ENCODE results near the gene CNTNAP5.

CNTNAP5 gene

DNA sequence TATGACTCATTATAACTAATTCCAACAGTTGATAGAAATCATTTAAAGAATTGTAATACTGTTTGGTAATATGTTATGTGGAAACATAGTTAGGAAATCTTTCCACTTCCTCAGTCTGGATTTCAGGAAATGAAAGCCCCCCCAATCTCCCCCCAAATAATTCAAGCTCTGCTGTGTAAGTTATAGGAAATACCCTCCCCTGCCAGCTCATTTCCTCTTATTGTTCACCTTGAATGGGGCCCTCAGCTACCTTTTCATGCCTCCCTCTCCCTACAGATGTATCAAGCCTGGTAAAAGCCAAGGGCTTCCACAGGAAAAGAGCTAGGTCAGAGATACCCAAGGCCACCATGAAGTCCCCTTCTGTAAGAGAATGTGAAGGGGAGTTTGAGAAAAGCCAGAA is 155.5 kb downstream of the CNTNAP5 start:
- H3K36me3 ChIP-seq (ENCODE audit: insufficient read depth, low read length) = no peaks in the 10 kb centered on the region
- H2AFZ ChIP-seq (ENCODE audit: low read depth, low read length) = no peak overlapping the region
- no peaks in the 10 kb centered on the region for H3K9me3 ChIP-seq (ENCODE audit: low read length)
- no peaks in the 10 kb centered on the region for H3K4me1 ChIP-seq (ENCODE audit: insufficient read depth, low read length)
- no peaks in the 10 kb centered on the region for H3K27me3 ChIP-seq (ENCODE audit: insufficient read depth, low read length)
- H3K4me3 ChIP-seq (ENCODE audit: low read length) = no peak overlapping the region

DNA sequence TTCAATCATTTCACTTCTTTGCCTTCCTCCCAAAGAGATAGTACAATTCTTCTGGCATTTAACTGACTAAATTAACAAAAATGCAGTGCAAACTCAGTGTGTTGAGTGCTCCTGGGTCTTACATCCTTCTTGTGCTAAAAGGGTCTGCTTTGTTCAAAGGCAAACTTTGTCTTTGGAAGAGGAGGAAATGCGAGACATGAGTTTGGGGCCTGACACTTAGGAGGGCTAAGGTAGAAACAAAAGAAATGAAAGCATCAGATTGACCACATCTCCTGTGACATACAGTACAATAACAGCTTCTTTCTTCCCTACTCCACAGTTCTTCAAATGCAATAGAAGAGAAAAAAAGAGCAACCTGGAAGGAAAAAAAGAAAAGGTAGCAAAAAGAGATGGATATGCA is 161.7 kb downstream of the CNTNAP5 start:
- H3K4me3 ChIP-seq (ENCODE audit: low read length) = no peak overlapping the region
- no peaks in the 10 kb centered on the region for H3K4me1 ChIP-seq (ENCODE audit: insufficient read depth, low read length)
- H3K27me3 ChIP-seq (ENCODE audit: insufficient read depth, low read length) = no peaks in the 10 kb centered on the region
- H3K36me3 ChIP-seq (ENCODE audit: insufficient read depth, low read length) = no peaks in the 10 kb centered on the region
- H3K9me3 ChIP-seq (ENCODE audit: low read length) = no peaks in the 10 kb centered on the region
- no peak overlapping the region for H2AFZ ChIP-seq (ENCODE audit: low read depth, low read length)

DNA sequence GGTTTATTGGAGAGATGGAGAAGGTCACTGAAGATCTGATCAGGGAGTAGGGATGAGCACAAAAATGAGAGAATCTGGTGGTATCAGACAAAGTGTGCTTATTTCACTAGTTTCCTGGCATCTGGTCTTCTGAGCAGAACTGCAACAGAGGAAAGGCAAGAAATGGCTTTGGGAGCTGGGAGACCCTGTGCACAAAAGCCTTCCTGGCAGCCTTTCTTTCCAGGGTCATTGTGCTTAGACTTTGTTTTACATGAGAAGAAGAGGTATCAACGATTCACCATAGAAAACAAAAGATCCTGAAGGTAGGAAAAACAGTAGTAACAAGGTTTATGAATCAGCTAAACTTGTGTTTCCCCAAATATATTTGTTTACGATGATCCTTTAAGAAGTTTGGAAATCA is 162.9 kb downstream of the CNTNAP5 start:
- no peaks in the 10 kb centered on the region for H3K27me3 ChIP-seq (ENCODE audit: insufficient read depth, low read length)
- H3K9me3 ChIP-seq (ENCODE audit: low read length) = no peaks in the 10 kb centered on the region
- no peak overlapping the region for H2AFZ ChIP-seq (ENCODE audit: low read depth, low read length)
- H3K4me3 ChIP-seq (ENCODE audit: low read length) = no peak overlapping the region
- H3K36me3 ChIP-seq (ENCODE audit: insufficient read depth, low read length) = no peaks in the 10 kb centered on the region
- no peaks in the 10 kb centered on the region for H3K4me1 ChIP-seq (ENCODE audit: insufficient read depth, low read length)

DNA sequence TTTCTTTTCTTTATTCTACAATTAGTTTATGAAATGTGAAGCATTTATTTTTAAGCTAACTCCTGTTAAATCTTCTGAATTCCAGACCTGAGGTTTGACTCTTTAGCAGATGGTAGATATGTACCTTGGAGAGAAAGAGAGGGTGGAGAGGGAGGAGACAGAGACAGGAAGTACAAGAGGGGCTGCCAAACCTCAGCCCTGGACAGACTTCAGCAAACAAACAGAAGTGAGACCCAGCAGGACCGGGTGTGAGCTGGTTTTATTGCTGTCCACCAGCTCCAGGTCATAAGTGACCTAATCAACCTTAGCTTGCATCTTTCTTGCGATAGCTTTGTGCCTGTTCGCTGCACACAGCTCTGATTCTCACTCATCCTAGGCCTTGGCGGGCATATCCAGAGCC is 168.6 kb downstream of the CNTNAP5 start:
- Histone ChIP-seq H2AFZ (ENCODE audit: low read depth, low read length) (no peak overlapping the region), H3K4me3 (ENCODE audit: low read length) (no peak overlapping the region), H3K36me3 (ENCODE audit: insufficient read depth, low read length) (no peaks in the 10 kb centered on the region), H3K9me3 (ENCODE audit: low read length) (no peaks in the 10 kb centered on the region), H3K4me1 (ENCODE audit: insufficient read depth, low read length) (no peaks in the 10 kb centered on the region), H3K27me3 (ENCODE audit: insufficient read depth, low read length) (no peaks in the 10 kb centered on the region)

DNA sequence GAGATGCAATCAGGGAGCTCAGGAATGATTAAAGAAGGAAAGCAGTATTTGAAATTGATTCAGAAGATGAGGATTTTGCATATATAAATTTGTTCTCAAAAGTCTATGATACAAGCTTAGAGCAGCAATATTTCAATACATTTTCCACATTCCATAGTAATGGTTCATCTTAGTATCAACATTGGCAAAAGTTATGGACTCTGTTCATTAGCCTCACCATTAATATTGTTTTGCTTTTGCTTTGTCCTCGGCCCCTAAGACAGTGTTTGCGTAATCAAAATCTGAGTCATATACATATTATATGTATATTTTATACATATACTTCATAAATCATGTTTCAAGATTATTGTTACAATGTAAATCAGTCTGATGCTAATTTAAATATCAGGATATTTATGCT is 176.6 kb downstream of the CNTNAP5 start:
- Histone ChIP-seq H3K36me3 (ENCODE audit: insufficient read depth, low read length) (no peaks in the 10 kb centered on the region), H2AFZ (ENCODE audit: low read depth, low read length) (no peak overlapping the region), H3K4me1 (ENCODE audit: insufficient read depth, low read length) (no peaks in the 10 kb centered on the region), H3K4me3 (ENCODE audit: low read length) (no peak overlapping the region), H3K9me3 (ENCODE audit: low read length) (no peaks in the 10 kb centered on the region), H3K27me3 (ENCODE audit: insufficient read depth, low read length) (no peaks in the 10 kb centered on the region)

DNA sequence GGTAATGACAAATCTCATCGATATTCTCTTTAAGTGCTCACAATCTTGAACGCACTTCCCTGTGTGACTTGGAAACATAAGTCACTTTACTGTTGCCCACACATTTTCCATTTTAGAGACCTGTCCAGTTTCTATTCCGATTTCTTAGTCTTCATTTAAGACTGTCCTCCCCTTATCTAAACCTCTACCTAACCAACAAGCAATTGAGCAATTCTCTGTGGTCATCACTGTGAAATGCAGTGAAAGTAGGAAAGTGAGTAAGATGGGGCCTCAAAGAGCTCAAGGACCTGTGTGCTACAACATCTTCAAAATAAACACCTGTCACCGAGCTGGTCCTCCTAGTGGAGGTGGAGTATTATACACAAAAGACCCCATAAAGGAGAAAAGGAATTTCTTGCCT is 184.4 kb downstream of the CNTNAP5 start:
- Histone ChIP-seq H3K9me3 (ENCODE audit: low read length) (no peaks in the 10 kb centered on the region), H2AFZ (ENCODE audit: low read depth, low read length) (no peak overlapping the region), H3K36me3 (ENCODE audit: insufficient read depth, low read length) (no peaks in the 10 kb centered on the region), H3K4me1 (ENCODE audit: insufficient read depth, low read length) (no peaks in the 10 kb centered on the region), H3K4me3 (ENCODE audit: low read length) (no peak overlapping the region), H3K27me3 (ENCODE audit: insufficient read depth, low read length) (no peaks in the 10 kb centered on the region)

DNA sequence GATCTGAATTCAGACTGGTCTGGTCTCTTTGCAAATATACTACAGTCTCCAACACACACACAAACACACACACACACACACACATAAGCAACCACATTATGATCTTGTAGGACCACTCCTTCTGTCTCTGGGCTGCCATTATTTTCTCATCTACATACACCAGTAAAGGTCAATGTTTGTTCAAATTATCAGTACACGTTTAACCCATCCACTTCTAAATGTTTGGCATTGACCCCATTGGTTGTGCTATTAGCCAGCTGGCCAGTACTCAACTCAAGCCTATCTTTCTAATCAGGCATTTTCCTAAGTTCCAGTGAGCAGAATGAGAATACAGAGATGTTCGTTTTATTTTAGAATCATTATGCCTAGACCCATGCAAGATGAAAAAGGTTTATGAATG is 186.4 kb downstream of the CNTNAP5 start:
- H3K4me3 ChIP-seq (ENCODE audit: low read length) = no peak overlapping the region
- H3K9me3 ChIP-seq (ENCODE audit: low read length) = no peaks in the 10 kb centered on the region
- no peaks in the 10 kb centered on the region for H3K36me3 ChIP-seq (ENCODE audit: insufficient read depth, low read length)
- no peaks in the 10 kb centered on the region for H3K27me3 ChIP-seq (ENCODE audit: insufficient read depth, low read length)
- H3K4me1 ChIP-seq (ENCODE audit: insufficient read depth, low read length) = no peaks in the 10 kb centered on the region
- no peak overlapping the region for H2AFZ ChIP-seq (ENCODE audit: low read depth, low read length)

DNA sequence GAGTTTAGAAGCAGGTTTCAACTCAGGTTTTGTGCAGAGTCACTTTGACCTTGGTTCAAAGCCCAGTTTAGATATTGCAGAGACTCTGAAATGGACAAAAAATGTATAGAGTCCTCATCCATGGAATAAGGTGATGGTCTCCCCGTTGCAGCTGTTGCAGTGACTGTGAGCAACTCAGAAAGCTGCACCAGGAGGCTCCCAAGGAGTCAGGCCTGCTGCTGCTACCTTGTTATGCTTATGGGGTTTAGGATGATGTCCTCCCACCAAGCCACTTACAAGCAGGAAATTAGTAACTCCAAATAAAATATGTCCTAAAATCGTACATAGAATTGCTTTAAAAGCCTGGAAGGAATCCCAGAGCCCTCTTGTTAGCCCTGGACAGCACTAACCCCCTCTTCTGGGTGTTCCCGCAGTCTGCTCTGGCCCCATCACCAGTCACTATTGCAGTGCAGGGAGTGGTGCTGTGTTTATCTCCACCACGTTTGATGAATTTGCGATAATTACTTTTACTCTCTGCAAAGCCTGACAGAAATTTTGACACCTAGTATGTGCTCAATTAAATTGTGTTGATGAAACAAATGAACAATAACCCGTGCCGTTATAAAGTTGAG is 189.0 kb downstream of the CNTNAP5 start:
- H2AFZ ChIP-seq (ENCODE audit: low read depth, low read length) = no peak overlapping the region
- H3K36me3 ChIP-seq (ENCODE audit: insufficient read depth, low read length) = no peaks in the 10 kb centered on the region
- H3K4me1 ChIP-seq (ENCODE audit: insufficient read depth, low read length) = no peaks in the 10 kb centered on the region
- H3K4me3 ChIP-seq (ENCODE audit: low read length) = no peak overlapping the region
- no peaks in the 10 kb centered on the region for H3K27me3 ChIP-seq (ENCODE audit: insufficient read depth, low read length)
- H3K9me3 ChIP-seq (ENCODE audit: low read length) = no peaks in the 10 kb centered on the region

DNA sequence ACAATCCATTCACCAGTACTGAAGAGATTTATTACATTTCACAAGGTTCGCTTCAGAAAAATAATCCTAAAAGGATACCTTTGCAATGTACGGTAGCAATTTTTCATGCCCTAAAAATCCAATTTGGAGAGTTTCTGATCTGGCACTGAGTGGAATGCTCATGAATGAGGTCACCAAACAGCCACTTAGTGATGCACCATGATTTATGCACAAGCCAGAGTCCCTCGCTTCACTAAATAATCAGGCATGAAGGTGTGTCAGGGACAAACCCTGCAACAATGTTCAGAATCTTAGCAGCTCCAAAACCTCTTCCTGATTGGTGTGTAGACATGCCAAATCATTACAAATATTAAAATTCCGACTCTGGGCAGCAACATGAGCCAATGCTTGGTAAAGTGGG is 221.1 kb downstream of the CNTNAP5 start:
- H3K4me3 ChIP-seq (ENCODE audit: low read length) = no peak overlapping the region
- no peaks in the 10 kb centered on the region for H3K27me3 ChIP-seq (ENCODE audit: insufficient read depth, low read length)
- H3K9me3 ChIP-seq (ENCODE audit: low read length) = no peaks in the 10 kb centered on the region
- H2AFZ ChIP-seq (ENCODE audit: low read depth, low read length) = no peak overlapping the region
- H3K36me3 ChIP-seq (ENCODE audit: insufficient read depth, low read length) = no peaks in the 10 kb centered on the region
- H3K4me1 ChIP-seq (ENCODE audit: insufficient read depth, low read length) = no peaks in the 10 kb centered on the region

DNA sequence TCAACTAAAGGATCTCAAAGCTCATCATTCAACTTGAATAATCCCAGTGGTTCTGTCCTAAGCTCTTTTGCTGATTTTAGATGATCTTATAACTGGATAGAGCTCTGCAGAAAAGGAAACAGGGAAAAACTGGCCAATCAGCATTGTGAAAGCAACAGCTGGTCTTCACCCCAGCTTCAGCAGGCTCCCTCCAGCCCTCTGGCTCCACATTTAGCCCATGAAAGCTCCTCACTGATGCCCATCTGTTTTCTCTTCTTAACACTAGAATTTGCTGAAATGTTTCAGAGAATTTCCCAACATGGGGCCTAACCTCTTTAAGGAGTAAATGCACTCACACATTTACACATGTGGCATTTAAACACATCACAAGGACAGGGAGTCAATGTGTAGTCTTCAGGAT is 223.3 kb downstream of the CNTNAP5 start:
- no peaks in the 10 kb centered on the region for H3K4me1 ChIP-seq (ENCODE audit: insufficient read depth, low read length)
- H3K4me3 ChIP-seq (ENCODE audit: low read length) = no peak overlapping the region
- H2AFZ ChIP-seq (ENCODE audit: low read depth, low read length) = no peak overlapping the region
- no peaks in the 10 kb centered on the region for H3K27me3 ChIP-seq (ENCODE audit: insufficient read depth, low read length)
- no peaks in the 10 kb centered on the region for H3K36me3 ChIP-seq (ENCODE audit: insufficient read depth, low read length)
- no peaks in the 10 kb centered on the region for H3K9me3 ChIP-seq (ENCODE audit: low read length)

DNA sequence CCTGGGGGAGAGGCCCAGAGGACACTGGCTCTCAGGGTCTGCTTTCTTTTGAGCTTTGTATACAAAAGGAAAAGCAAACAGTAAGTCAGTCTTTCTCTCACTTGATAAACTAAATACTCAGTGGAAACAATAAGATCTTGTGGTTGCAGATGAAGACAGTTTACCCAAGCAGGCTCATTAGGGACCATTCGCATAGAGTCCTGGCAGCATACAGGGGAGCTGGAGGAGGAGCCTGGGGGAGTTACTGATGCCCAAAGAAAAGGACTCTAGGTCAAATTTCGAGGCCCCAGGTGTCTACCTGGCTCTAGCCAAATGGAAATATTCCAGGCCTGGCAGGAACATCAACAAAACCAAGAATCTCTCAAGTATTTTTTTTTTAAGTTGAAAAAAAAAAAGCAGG is 225.3 kb downstream of the CNTNAP5 start:
- H3K27me3 ChIP-seq (ENCODE audit: insufficient read depth, low read length) = no peaks in the 10 kb centered on the region
- H3K4me3 ChIP-seq (ENCODE audit: low read length) = no peak overlapping the region
- no peaks in the 10 kb centered on the region for H3K36me3 ChIP-seq (ENCODE audit: insufficient read depth, low read length)
- H3K9me3 ChIP-seq (ENCODE audit: low read length) = no peaks in the 10 kb centered on the region
- no peak overlapping the region for H2AFZ ChIP-seq (ENCODE audit: low read depth, low read length)
- H3K4me1 ChIP-seq (ENCODE audit: insufficient read depth, low read length) = no peaks in the 10 kb centered on the region

DNA sequence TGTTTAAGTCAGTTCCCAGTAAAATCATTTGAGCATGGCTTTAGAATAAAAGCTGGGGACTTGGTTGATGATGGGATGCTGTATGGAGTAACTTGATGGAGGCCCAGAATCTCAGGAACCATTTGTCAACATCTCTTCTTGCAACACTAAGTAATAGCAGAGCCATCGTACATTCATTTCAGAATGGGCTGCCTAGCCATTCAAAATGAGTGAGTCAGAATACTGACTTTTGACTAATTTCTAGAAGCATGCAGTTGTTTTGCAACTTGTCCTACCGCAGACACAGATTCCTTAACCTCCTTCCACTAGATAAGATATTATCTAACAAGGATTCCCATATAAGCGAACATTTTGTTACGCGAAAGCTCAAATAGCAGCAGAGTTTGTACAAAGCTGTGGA is 229.5 kb downstream of the CNTNAP5 start:
- no peaks in the 10 kb centered on the region for H3K36me3 ChIP-seq (ENCODE audit: insufficient read depth, low read length)
- no peaks in the 10 kb centered on the region for H3K9me3 ChIP-seq (ENCODE audit: low read length)
- no peak overlapping the region for H3K4me3 ChIP-seq (ENCODE audit: low read length)
- no peaks in the 10 kb centered on the region for H3K27me3 ChIP-seq (ENCODE audit: insufficient read depth, low read length)
- H2AFZ ChIP-seq (ENCODE audit: low read depth, low read length) = no peak overlapping the region
- H3K4me1 ChIP-seq (ENCODE audit: insufficient read depth, low read length) = no peaks in the 10 kb centered on the region

DNA sequence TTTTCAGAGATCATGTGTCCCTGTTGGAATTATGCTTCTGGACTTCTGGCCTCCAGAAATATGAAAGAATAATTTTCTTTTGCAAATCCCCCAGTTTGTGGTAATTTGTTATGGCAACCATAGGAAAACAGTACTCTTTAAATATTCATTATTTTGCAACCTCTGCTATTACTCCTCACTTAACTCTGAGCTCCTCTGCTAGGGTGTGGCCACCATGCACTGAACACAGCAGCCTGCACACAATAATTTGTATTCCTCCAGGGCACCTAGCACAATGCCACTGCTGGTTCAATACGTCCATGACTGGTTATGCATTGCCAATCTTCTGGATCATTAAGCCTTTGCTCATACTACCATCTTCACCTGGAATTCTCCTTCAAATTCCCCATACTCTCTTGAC is 232.0 kb downstream of the CNTNAP5 start:
- H3K36me3 ChIP-seq (ENCODE audit: insufficient read depth, low read length) = no peaks in the 10 kb centered on the region
- H3K27me3 ChIP-seq (ENCODE audit: insufficient read depth, low read length) = no peaks in the 10 kb centered on the region
- no peaks in the 10 kb centered on the region for H3K9me3 ChIP-seq (ENCODE audit: low read length)
- H3K4me1 ChIP-seq (ENCODE audit: insufficient read depth, low read length) = no peaks in the 10 kb centered on the region
- H2AFZ ChIP-seq (ENCODE audit: low read depth, low read length) = no peak overlapping the region
- H3K4me3 ChIP-seq (ENCODE audit: low read length) = no peak overlapping the region

DNA sequence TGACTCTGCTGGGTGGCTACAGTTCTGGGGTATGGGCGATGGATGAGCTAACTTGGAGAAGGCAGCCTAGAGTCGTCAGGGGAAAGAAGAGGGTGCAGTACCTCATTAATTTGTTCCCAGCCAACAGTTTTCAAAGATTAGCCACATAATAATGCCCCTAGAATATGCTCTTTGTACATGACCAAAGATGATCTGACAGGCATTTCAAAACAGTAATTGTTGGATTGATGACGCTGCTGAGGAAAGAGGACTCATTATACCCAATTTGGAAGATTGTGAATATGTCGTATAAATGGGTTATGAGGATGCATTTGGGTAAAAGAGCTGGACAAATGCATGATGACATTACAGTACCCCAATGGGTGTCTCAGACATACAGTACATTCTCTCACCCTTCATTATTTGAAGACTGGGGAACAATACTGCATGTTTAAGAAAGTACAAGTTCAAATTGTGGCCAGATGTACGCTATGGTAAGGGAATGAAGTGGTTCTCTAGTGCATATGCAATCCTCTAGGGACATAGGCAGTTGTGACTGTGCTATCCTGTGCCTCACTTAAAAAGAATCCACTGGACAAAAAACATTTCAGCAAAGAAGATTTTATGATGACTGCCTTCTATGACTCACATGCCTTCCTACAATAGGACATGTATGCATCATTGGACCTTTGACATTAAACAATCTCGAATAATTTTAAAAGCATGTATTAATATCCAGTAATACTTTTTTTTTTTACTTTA is 233.2 kb downstream of the CNTNAP5 start:
- H3K36me3 ChIP-seq (ENCODE audit: insufficient read depth, low read length) = no peaks in the 10 kb centered on the region
- no peaks in the 10 kb centered on the region for H3K4me1 ChIP-seq (ENCODE audit: insufficient read depth, low read length)
- no peak overlapping the region for H3K4me3 ChIP-seq (ENCODE audit: low read length)
- H3K9me3 ChIP-seq (ENCODE audit: low read length) = no peaks in the 10 kb centered on the region
- no peaks in the 10 kb centered on the region for H3K27me3 ChIP-seq (ENCODE audit: insufficient read depth, low read length)
- H2AFZ ChIP-seq (ENCODE audit: low read depth, low read length) = no peak overlapping the region
